Glutamatergic neuron (in vitro differentiated cells): ENCODE data around the gene GPR137B. TPM values are rescaled to one million over a fixed set of nuclear protein-coding genes. Genes with fewer than 3 reads are reported as not detected.

Experiments
- DNase-seq: peaks from one replicate; pipeline ENCODE4 v3.0.0; 2022
- H3K27ac Mint-ChIP-seq: one replicate; pipeline ENCODE4 v1.8.0; 2020; ENCODE audit warnings: mild to moderate bottlenecking, mixed read lengths, inconsistent platforms; ENCODE audit not compliant: unreplicated experiment
- H3K27me3 Mint-ChIP-seq: one replicate; pipeline ENCODE4 v1.8.0; 2020; ENCODE audit warnings: mild to moderate bottlenecking, moderate library complexity, mixed read lengths, inconsistent platforms; ENCODE audit not compliant: unreplicated experiment
- H3K36me3 Mint-ChIP-seq: one replicate; pipeline ENCODE4 v1.8.0; 2020; ENCODE audit warnings: mild to moderate bottlenecking, mixed read lengths, inconsistent platforms; ENCODE audit not compliant: unreplicated experiment
- H3K4me1 Mint-ChIP-seq: one replicate; pipeline ENCODE4 v1.8.0; 2020; ENCODE audit warnings: mild to moderate bottlenecking, low read depth, mixed read lengths, inconsistent platforms; ENCODE audit not compliant: unreplicated experiment
- H3K4me3 Mint-ChIP-seq: one replicate; pipeline ENCODE4 v1.8.0; 2020; ENCODE audit warnings: mild to moderate bottlenecking, mixed read lengths, inconsistent platforms; ENCODE audit not compliant: unreplicated experiment
- H3K9me3 Mint-ChIP-seq: one replicate; pipeline ENCODE4 v1.8.0; 2020; ENCODE audit warnings: mild to moderate bottlenecking, moderate library complexity, mixed read lengths, inconsistent platforms; ENCODE audit not compliant: unreplicated experiment
- total RNA-seq: library from RNA; stranded (reverse); fragmentation: NEBNext Ultra II Directional; extraction: Animal tissue kit (Norgen Biotek cat#: 25700); gene quantifications from one replicate; pipeline ENCODE4 v1.2.1, GENCODE V29; 2021; ENCODE audit not compliant: unreplicated experiment
- TF ChIP-seq, protein P1 (sequence below): fragments of 200-600 bp; sonication (generic); IDR thresholded peaks from one replicate; pipeline ENCODE4 v1.5.0; 2021; ENCODE audit not compliant: partially characterized antibody, unreplicated experiment

The GPR137B gene
- total RNA-seq, 1 donor from 2014 or later = 22.5 TPM

DNA sequence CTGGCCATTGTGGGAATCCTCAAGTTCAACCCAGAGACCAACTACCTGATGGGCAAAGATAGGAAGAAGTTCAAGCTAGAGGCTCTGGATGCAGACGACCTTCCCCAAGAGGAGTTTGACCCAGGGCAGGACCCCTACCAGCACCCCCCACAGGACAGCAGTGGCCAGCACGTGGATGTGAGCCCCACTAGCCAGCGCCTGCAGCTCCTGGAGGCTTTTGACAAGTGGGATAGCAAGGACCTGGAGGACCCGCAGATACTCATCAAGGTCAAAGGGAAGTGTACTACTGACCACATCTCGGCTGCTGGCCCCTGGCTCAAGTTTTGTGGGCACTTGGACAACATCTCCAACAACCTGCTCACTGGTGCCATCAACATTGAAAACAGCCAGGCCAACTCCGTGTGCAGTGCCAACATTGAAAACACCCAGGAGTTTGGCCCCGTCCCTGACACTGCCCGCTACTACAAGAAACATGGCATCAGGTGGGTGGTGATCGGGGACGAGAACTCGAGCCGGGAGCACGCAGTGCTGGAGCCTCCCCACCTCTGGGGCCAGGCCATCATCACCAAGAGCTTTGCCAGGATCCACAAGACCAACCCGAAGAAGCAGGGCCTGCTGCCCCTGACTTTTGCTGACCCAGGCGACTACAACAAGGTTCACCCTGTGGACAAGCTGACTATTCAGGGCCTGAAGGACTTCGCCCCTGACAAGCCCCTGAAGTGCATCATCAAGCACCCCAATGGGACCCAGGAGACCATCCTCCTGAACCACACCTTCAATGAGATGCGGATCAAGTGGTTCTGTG, 30.6 kb upstream of the GPR137B start:
- no peak overlapping the region for H3K4me3 Mint-ChIP-seq
- DNase-seq = no peak
- H3K36me3 Mint-ChIP-seq = no peaks in the 10 kb centered on the region
- TF ChIP-seq, protein P1, sequence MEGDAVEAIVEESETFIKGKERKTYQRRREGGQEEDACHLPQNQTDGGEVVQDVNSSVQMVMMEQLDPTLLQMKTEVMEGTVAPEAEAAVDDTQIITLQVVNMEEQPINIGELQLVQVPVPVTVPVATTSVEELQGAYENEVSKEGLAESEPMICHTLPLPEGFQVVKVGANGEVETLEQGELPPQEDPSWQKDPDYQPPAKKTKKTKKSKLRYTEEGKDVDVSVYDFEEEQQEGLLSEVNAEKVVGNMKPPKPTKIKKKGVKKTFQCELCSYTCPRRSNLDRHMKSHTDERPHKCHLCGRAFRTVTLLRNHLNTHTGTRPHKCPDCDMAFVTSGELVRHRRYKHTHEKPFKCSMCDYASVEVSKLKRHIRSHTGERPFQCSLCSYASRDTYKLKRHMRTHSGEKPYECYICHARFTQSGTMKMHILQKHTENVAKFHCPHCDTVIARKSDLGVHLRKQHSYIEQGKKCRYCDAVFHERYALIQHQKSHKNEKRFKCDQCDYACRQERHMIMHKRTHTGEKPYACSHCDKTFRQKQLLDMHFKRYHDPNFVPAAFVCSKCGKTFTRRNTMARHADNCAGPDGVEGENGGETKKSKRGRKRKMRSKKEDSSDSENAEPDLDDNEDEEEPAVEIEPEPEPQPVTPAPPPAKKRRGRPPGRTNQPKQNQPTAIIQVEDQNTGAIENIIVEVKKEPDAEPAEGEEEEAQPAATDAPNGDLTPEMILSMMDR = no peak
- H3K9me3 Mint-ChIP-seq = no peaks in the 10 kb centered on the region
- H3K4me1 Mint-ChIP-seq = no peaks in the 10 kb centered on the region
- H3K27me3 Mint-ChIP-seq = no peaks in the 10 kb centered on the region
- H3K27ac Mint-ChIP-seq = no peak overlapping the region

DNA sequence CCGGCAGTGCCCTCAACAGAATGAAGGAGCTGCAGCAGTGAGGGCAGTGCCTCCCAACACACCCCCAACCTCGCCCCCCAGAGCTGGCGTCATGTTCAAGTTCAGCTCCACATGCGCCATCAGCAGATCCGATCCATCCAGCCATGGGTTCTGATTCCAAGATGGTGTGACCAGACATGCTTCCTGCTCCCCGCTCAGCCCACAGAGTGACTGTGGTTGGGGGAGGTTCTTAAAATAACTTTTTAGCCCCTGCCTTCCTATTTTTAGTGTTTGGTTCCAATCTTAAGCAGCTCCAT, 30.1 kb upstream of the GPR137B start:
- Mint-ChIP-seq H3K4me1 (no peaks in the 10 kb centered on the region), H3K27me3 (no peaks in the 10 kb centered on the region), H3K36me3 (no peaks in the 10 kb centered on the region), H3K9me3 (no peaks in the 10 kb centered on the region), H3K27ac (no peak overlapping the region), H3K4me3 (no peak overlapping the region)
- DNase-seq = no peak
- TF ChIP-seq, protein P1 = no peak

DNA sequence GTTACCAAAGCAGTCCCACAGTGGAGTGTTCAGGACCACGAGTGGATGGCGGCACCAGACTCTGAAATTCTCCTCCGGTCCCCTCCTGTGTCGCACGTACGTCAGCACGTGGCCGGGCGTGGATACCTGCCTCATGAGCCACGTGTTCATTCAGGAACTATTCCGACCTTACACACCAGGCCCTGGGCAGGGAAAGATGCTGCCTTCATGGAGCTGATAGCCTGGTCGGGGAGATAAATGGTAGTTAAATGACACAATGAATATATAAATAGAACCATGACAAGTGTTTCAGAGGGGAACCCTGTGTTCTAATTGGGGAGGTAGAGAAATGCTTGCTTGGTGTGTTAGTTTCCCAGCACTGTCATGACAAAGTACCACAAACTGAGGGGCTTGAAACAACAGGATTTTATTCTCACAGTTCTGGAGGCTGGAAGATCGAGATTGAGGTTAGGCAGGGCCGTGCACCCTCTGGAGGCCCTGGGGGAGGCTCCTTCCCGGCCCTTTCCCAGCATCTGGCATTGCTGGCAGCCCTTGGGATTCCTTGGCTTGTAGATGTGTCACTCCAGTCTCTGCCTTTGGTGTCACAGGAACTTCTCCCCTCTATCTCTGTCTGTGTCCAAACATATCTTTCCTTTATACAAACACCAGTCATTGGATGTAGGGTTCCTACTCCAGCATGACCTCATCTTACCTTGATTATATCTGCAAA, 28.9 kb upstream of the GPR137B start:
- H3K4me3 Mint-ChIP-seq = no peak overlapping the region
- no peaks in the 10 kb centered on the region for H3K9me3 Mint-ChIP-seq
- no peak overlapping the region for H3K27ac Mint-ChIP-seq
- peaks cover under 1% of the 10 kb centered on the region for H3K27me3 Mint-ChIP-seq
- H3K36me3 Mint-ChIP-seq = no peaks in the 10 kb centered on the region
- TF ChIP-seq, protein P1 = no peak
- peaks cover 3% of the 10 kb centered on the region for H3K4me1 Mint-ChIP-seq
- no peak for DNase-seq

DNA sequence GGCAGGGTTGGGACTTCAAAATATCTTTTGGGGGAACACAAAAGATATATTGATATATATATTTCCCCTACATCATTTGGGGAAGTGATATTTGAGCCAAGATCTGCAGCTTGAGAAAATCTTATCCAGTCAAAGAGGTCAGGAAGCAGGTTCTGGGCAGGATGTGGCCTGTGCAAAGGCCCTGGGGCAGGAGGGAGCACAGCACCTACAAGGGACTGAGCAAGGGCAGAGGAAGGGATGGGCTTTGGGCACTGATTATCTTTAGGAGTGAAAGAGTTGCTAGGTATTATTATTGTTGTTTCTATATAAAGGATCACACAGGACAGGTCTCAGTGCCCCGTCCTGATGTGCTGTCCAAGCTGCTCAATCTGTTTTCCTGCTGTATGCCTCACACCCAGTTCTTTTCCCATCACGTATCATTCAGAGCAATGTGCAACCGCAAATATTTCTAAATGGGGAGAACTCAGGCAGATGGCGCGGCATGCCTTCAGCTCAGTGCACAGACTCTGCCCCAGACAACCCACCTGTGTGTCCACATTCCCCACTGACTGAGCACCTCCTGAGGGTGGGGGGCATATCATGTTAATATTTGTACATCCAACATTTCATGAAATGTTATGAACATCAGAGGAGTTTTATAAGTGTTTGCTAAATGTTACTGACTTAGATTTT, 28.1 kb upstream of the GPR137B start:
- no peak overlapping the region for H3K4me3 Mint-ChIP-seq
- H3K27me3 Mint-ChIP-seq = peaks cover 1% of the 10 kb centered on the region
- no peaks in the 10 kb centered on the region for H3K9me3 Mint-ChIP-seq
- TF ChIP-seq, protein P1 = no peak
- H3K27ac Mint-ChIP-seq = no peak overlapping the region
- H3K4me1 Mint-ChIP-seq = peaks cover 4% of the 10 kb centered on the region
- no peaks in the 10 kb centered on the region for H3K36me3 Mint-ChIP-seq
- no peak for DNase-seq
